Activated T-cell treated with anti-CD3 and anti-CD28 coated beads for 48 hours (primary cell): ENCODE measurements around the gene KIF25.
"Not testable (repeated sequence)": the region's sequence is repeated elsewhere in the genome, so short reads cannot be mapped to it uniquely, and the experiment has no call there.

Experiments used
- DNase-seq: peaks from one replicate; pipeline ENCODE4 v3.0.0-alpha.2; 2020; ENCODE audit warnings: low read depth

The KIF25 gene

GRCh38 chr6:167975458-167975857 is 22.0 kb upstream of the KIF25 start:
- no peak for DNase-seq

GRCh38 chr6:167976116-167976657 is 21.3 kb upstream of the KIF25 start:
- DNase-seq = not testable (repeated sequence)

GRCh38 chr6:167976708-167977107 is 20.8 kb upstream of the KIF25 start:
- DNase-seq = no peak

- DNase-seq = no peak
These were observed 19.6 kb upstream of the KIF25 start for GRCh38 chr6:167977717-167978467.

- DNase-seq = no peak
These were observed 18.9 kb upstream of the KIF25 start for GRCh38 chr6:167978607-167979006.

GRCh38 chr6:167979436-167980139 is 17.9 kb upstream of the KIF25 start:
- no peak for DNase-seq

GRCh38 chr6:167980911-167981580 is 16.4 kb upstream of the KIF25 start:
- no peak for DNase-seq

GRCh38 chr6:167981916-167982462 is 15.5 kb upstream of the KIF25 start:
- no peak for DNase-seq

- no peak for DNase-seq
These were observed 13.2 kb upstream of the KIF25 start for GRCh38 chr6:167984144-167984719.

- DNase-seq = no peak
These were observed 12.4 kb upstream of the KIF25 start for GRCh38 chr6:167984876-167985604.

- no peak for DNase-seq
These were observed 11.4 kb upstream of the KIF25 start for GRCh38 chr6:167985911-167986595.

- no peak for DNase-seq
These were observed 9.9 kb upstream of the KIF25 start for GRCh38 chr6:167987396-167988153.

GRCh38 chr6:167988154-167988495 is 9.3 kb upstream of the KIF25 start:
- no peak for DNase-seq

- DNase-seq = no peak
These were observed 8.3 kb upstream of the KIF25 start for GRCh38 chr6:167988945-167989841.

GRCh38 chr6:167990016-167990945 is 7.2 kb upstream of the KIF25 start:
- no peak for DNase-seq

GRCh38 chr6:167993169-167993568 is 4.3 kb upstream of the KIF25 start:
- DNase-seq = no peak

GRCh38 chr6:167993831-167994230 is 3.6 kb upstream of the KIF25 start:
- DNase-seq = no peak

GRCh38 chr6:167995302-167995701 is 2.2 kb upstream of the KIF25 start:
- DNase-seq = no peak
